Nephron progenitor cell (in vitro differentiated cells): ENCODE data around the gene ESPL1.

Experiments
- DNase-seq: peaks from one replicate; pipeline ENCODE4 v3.0.0; 2021
- H3K27ac Mint-ChIP-seq: 2 replicates; pipeline ENCODE4 v1.8.0; 2021; ENCODE audit warnings: mild to moderate bottlenecking, moderate library complexity, mixed read lengths
- H3K27me3 Mint-ChIP-seq: 2 replicates; pipeline ENCODE4 v1.8.0; 2021; ENCODE audit warnings: mild to moderate bottlenecking, low read depth, mixed read lengths; ENCODE audit not compliant: poor library complexity
- H3K36me3 Mint-ChIP-seq: 2 replicates; pipeline ENCODE4 v1.8.0; 2021; ENCODE audit warnings: low read depth, mixed read lengths
- H3K4me1 Mint-ChIP-seq: 2 replicates; pipeline ENCODE4 v1.8.0; 2021; ENCODE audit warnings: mixed read lengths
- H3K4me3 Mint-ChIP-seq: 2 replicates; pipeline ENCODE4 v1.8.0; 2021; ENCODE audit warnings: mild to moderate bottlenecking, moderate library complexity, mixed read lengths
- H3K9me3 Mint-ChIP-seq: 2 replicates; pipeline ENCODE4 v1.8.0; 2021; ENCODE audit warnings: mild to moderate bottlenecking, moderate library complexity, mixed read lengths
- TF ChIP-seq, protein P1 (sequence below): fragments of 200-600 bp; sonication (generic); IDR thresholded peaks from 2 replicates; pipeline ENCODE4 v1.5.0; 2021; ENCODE audit warnings: antibody characterized with exemption

Gene ESPL1

DNA sequence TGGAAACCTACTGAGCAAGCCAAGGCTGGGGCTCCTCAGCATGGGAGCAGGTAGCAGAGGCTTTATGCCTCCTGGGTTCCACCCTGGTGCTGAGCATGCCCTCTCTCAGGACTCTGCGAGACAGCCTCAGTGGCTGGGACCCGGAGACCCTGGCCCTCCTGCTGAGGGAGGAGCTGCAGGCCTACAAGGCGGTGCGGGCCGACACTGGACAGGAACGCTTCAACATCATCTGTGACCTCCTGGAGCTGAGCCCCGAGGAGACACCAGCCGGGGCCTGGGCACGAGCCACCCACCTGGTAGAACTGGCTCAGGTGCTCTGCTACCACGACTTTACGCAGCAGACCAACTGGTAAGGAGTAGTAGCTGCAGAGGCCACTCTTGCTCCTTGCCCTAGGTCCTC is 8.4 kb downstream of the ESPL1 start:
- H3K36me3 Mint-ChIP-seq: peaks cover 58% of the 10 kb centered on the region
- TF ChIP-seq, protein P1, sequence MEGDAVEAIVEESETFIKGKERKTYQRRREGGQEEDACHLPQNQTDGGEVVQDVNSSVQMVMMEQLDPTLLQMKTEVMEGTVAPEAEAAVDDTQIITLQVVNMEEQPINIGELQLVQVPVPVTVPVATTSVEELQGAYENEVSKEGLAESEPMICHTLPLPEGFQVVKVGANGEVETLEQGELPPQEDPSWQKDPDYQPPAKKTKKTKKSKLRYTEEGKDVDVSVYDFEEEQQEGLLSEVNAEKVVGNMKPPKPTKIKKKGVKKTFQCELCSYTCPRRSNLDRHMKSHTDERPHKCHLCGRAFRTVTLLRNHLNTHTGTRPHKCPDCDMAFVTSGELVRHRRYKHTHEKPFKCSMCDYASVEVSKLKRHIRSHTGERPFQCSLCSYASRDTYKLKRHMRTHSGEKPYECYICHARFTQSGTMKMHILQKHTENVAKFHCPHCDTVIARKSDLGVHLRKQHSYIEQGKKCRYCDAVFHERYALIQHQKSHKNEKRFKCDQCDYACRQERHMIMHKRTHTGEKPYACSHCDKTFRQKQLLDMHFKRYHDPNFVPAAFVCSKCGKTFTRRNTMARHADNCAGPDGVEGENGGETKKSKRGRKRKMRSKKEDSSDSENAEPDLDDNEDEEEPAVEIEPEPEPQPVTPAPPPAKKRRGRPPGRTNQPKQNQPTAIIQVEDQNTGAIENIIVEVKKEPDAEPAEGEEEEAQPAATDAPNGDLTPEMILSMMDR: no peak
- H3K4me3 Mint-ChIP-seq: no peak overlapping the region
- peaks cover 3% of the 10 kb centered on the region for H3K27me3 Mint-ChIP-seq
- H3K27ac Mint-ChIP-seq: no peak overlapping the region
- H3K4me1 Mint-ChIP-seq: peaks cover 12% of the 10 kb centered on the region
- H3K9me3 Mint-ChIP-seq: no peaks in the 10 kb centered on the region
- no peak for DNase-seq

DNA sequence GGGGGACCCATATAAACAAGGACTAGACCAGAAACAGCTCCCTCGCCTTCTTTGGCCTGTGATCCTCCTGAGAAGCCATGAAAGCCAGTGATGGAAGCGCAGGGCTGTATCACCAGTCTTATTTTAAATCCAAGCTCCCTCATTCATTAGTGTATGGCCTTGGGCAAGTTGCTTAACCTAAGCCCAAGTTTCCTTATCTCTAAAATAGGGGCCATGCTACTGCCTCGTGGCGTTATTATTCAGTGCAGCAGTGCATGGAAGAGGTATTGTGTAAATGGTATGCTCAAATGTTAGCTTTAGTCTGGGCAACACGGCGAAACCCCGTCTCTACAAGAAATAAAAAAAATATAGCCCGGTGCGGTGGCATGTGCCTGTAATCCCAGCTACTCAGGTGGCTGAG is 9.9 kb downstream of the ESPL1 start:
- H3K9me3 Mint-ChIP-seq: no peaks in the 10 kb centered on the region
- H3K27ac Mint-ChIP-seq: no peak overlapping the region
- no peak overlapping the region for H3K4me3 Mint-ChIP-seq
- H3K27me3 Mint-ChIP-seq: peaks cover 4% of the 10 kb centered on the region
- peaks cover 59% of the 10 kb centered on the region for H3K36me3 Mint-ChIP-seq
- no peaks in the 10 kb centered on the region for H3K4me1 Mint-ChIP-seq
- DNase-seq: no peak
- TF ChIP-seq, protein P1: no peak

DNA sequence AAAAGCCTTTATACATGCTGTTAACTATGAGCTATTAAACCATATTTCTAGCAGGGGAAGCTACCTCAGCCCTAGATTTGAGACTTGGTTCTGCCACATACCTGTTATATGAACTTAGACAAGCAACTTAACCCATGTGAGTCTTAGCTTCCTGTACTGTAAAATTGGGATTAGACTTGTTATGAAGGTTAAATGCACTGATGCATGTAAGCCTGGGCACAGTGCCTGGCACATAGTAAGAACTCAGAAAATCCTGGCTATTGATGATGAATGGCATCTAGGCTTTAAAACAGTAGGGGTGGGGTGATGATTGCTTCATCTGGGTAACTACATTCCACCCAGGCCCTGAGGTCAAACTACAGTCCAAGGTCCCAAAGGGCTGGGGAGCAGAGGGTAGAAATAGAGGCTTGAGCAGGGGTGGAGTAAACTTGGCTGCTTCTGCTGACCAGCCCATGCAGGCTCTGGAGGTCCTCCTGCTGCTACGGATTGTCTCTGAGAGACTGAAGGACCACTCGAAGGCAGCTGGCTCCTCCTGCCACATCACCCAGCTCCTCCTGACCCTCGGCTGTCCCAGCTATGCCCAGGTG is 11.3 kb downstream of the ESPL1 start:
- H3K4me1 Mint-ChIP-seq: no peaks in the 10 kb centered on the region
- H3K27ac Mint-ChIP-seq: peak overlapping the region; percentile 48
- H3K36me3 Mint-ChIP-seq: peaks cover 66% of the 10 kb centered on the region
- TF ChIP-seq, protein P1: no peak
- no peak for DNase-seq
- H3K4me3 Mint-ChIP-seq: no peak overlapping the region
- H3K9me3 Mint-ChIP-seq: no peaks in the 10 kb centered on the region
- H3K27me3 Mint-ChIP-seq: peaks cover 4% of the 10 kb centered on the region

DNA sequence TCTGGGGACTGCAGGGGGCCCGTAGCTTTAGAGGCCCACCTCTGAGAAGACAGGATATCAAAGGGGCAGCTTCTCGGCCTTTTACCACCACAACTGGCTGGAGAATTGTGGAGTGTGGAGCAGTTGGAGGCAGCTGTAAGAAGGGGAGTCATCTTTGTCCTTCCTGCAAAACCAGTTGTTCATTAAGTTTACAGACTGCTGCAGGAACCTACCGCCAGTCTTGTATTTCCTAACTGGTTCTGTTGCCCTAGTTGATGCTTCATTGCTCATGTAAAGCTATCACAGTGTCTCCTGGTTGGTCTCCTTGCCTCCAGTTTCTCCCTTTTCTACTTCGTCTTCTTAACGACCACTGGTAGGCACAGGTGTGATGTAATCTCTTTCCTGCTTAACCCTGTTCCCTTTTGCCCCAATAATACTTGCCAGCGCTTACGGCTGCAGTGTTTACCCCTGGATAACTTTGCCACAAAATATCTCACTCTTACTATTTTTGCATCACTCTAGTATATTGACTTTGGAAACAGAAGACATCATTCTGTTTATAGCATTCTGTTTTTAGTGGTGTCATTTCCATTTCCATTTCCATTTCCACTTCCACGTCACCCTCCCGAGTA is 11.9 kb downstream of the ESPL1 start:
- Mint-ChIP-seq H3K4me3 (no peak overlapping the region), H3K27me3 (peaks cover 4% of the 10 kb centered on the region), H3K4me1 (no peaks in the 10 kb centered on the region), H3K9me3 (no peaks in the 10 kb centered on the region), H3K36me3 (peaks cover 63% of the 10 kb centered on the region), H3K27ac (no peak overlapping the region)
- DNase-seq: no peak
- TF ChIP-seq, protein P1: no peak

DNA sequence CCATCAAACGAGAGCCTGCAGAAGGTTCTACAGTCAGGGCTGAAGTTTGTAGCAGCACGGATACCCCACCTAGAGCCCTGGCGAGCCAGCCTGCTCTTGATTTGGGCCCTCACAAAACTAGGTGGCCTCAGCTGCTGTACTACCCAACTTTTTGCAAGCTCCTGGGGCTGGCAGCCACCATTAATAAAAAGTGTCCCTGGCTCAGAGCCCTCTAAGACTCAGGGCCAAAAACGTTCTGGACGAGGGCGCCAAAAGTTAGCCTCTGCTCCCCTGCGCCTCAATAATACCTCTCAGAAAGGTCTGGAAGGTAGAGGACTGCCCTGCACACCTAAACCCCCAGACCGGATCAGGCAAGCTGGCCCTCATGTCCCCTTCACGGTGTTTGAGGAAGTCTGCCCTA is 18.3 kb downstream of the ESPL1 start:
- DNase-seq: no peak
- Mint-ChIP-seq H3K4me1 (peaks cover 5% of the 10 kb centered on the region), H3K4me3 (no peak overlapping the region), H3K27ac (no peak overlapping the region), H3K9me3 (no peaks in the 10 kb centered on the region), H3K27me3 (peaks cover 4% of the 10 kb centered on the region), H3K36me3 (peaks cover 51% of the 10 kb centered on the region)
- TF ChIP-seq, protein P1: no peak

DNA sequence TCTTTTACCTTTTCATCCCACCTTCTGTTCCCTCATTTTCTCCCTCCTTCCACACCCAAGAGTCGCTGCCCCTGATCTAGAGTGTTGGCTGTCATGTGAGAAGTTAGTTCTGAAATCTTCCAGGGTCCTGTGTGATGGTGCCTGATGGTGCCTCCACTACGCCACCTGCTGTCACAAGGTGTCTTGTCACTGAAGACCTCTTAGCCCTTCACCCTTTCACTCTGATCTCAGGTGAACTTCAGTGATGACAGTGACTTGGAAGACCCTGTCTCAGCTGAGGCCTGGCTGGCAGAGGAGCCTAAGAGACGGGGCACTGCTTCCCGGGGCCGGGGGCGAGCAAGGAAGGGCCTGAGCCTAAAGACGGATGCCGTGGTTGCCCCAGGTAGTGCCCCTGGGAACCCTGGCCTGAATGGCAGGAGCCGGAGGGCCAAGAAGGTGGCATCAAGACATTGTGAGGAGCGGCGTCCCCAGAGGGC is 19.7 kb downstream of the ESPL1 start:
- H3K36me3 Mint-ChIP-seq: peaks cover 48% of the 10 kb centered on the region
- no peaks in the 10 kb centered on the region for H3K27me3 Mint-ChIP-seq
- H3K4me3 Mint-ChIP-seq: no peak overlapping the region
- H3K4me1 Mint-ChIP-seq: peaks cover 5% of the 10 kb centered on the region
- TF ChIP-seq, protein P1: peak; percentile 47
- peak overlapping the region; percentile 63 for H3K27ac Mint-ChIP-seq
- peak; percentile 61 for DNase-seq
- no peaks in the 10 kb centered on the region for H3K9me3 Mint-ChIP-seq
